DOHH2 (cell line): Measurements from ENCODE around the gene HEATR5A.
"Not testable (repeated sequence)": the region's sequence is repeated elsewhere in the genome, so short reads cannot be mapped to it uniquely, and the experiment has no call there.

Experiments
- H3F3A ChIP-seq: fragments of 200-600 bp; sonication (generic), shearing (Covaris generic); 2 replicates; pipeline ENCODE4 v1.6.0; 2016; ENCODE audit warnings: antibody characterized with exemption, mild to moderate bottlenecking; ENCODE audit not compliant: control insufficient read depth, insufficient read depth
- H3K27ac ChIP-seq: fragments of 200-600 bp; sonication (generic); 2 replicates; pipeline ENCODE4 v1.5.1; 2014; ENCODE audit warnings: low read depth, mild to moderate bottlenecking, low read length, moderate library complexity
- H3K27me3 ChIP-seq: fragments of 200-600 bp; sonication (generic); 2 replicates; pipeline ENCODE4 v1.6.1; 2014; ENCODE audit warnings: mild to moderate bottlenecking, low read length, mixed read lengths; ENCODE audit not compliant: control insufficient read depth
- H3K36me3 ChIP-seq: fragments of 200-600 bp; sonication (generic); 2 replicates; pipeline ENCODE4 v1.6.1; 2014; ENCODE audit warnings: mild to moderate bottlenecking, low read length, moderate library complexity, mixed read lengths; ENCODE audit not compliant: control insufficient read depth
- H3K4me1 ChIP-seq: fragments of 200-600 bp; sonication (generic); 2 replicates; pipeline ENCODE4 v1.6.1; 2014; ENCODE audit warnings: mild to moderate bottlenecking, low read length, mixed read lengths; ENCODE audit not compliant: control insufficient read depth
- H3K4me2 ChIP-seq: fragments of 200-600 bp; sonication (generic); 2 replicates; pipeline ENCODE4 v1.6.0; 2014; ENCODE audit warnings: mild to moderate bottlenecking, low read length, moderate library complexity
- H3K4me3 ChIP-seq: fragments of 200-600 bp; sonication (generic); 2 replicates; pipeline ENCODE4 v1.5.1; 2014; ENCODE audit warnings: mild to moderate bottlenecking, low read length, mixed read lengths
- H3K79me2 ChIP-seq: fragments of 200-600 bp; sonication (generic); 2 replicates; pipeline ENCODE4 v1.6.1; 2014; ENCODE audit warnings: mild to moderate bottlenecking, low read length, mixed read lengths; ENCODE audit not compliant: control insufficient read depth
- H3K9me2 ChIP-seq: fragments of 200-600 bp; sonication (generic); replicated peaks from 2 replicates; pipeline ENCODE4 v1.6.1; 2014; ENCODE audit warnings: mild to moderate bottlenecking, low read length, mixed read lengths; ENCODE audit not compliant: control insufficient read depth
- H3K9me3 ChIP-seq: fragments of 200-600 bp; sonication (generic); 2 replicates; pipeline ENCODE4 v1.6.1; 2014; ENCODE audit warnings: antibody characterized with exemption, low read length, mixed read lengths; ENCODE audit not compliant: control insufficient read depth, insufficient read depth
- H4K20me1 ChIP-seq: fragments of 200-600 bp; sonication (generic); 2 replicates; pipeline ENCODE4 v1.6.0; 2014; ENCODE audit warnings: low read depth, mild to moderate bottlenecking, antibody characterized with exemption, low read length, moderate library complexity; ENCODE audit not compliant: control insufficient read depth, insufficient read depth
- EZH2phosphoT487 ChIP-seq: fragments of 200-600 bp; sonication (generic); IDR thresholded peaks from 2 replicates; pipeline ENCODE4 v1.6.1; 2017; ENCODE audit warnings: borderline replicate concordance, mild to moderate bottlenecking, antibody characterized with exemption, low read length, moderate library complexity, mixed read lengths
- TF ChIP-seq, protein P1 (sequence below): fragments of 200-600 bp; sonication (generic); IDR thresholded peaks from one replicate; pipeline ENCODE4 v1.5.1; 2014; ENCODE audit warnings: antibody characterized with exemption, mild to moderate bottlenecking, low read depth, low read length; ENCODE audit not compliant: poor library complexity, severe bottlenecking

HEATR5A gene

DNA sequence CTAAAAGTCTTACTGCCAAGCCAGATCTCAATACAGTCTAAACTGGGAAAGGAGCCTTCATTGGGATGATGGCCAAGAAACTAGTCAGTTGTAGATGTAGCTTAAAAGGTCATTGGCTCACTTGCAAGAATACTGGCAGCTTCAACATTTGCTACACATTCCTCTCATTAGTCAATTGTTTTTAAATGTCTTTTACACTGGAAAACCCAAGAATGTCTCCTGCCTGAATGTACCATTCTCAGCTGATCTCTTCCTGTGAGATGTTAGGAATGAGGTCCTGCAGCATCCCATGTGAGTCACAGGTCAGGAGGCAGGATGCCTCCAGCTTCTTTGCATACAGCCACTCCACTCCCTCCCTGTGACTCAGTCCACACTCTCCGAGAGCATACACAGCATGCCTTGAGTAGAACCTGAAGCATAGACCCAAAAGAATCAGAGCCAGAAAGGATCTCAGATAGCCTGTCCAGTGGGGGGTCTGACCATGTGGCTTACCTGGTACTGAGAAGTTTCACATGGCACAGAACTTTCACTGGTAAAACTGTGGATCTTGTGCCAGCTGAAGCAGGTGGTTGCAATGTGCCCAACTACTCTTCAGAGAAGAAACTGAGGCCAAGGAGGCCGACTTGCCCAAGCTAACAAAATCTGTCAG, 156.7 kb downstream of the HEATR5A start:
- H3K9me2 ChIP-seq, result no peaks in the 10 kb centered on the region
- H3K27ac ChIP-seq, result no peak overlapping the region
- no peaks in the 10 kb centered on the region for H3K27me3 ChIP-seq
- no peaks in the 10 kb centered on the region for H3K36me3 ChIP-seq
- 0 out of 2 replicates have a peak, but pooled peaks cover 2% of the 10 kb centered on the region for H3F3A ChIP-seq
- H3K4me3 ChIP-seq, result no peak overlapping the region
- H3K79me2 ChIP-seq, result no peaks in the 10 kb centered on the region
- TF ChIP-seq, protein P1, sequence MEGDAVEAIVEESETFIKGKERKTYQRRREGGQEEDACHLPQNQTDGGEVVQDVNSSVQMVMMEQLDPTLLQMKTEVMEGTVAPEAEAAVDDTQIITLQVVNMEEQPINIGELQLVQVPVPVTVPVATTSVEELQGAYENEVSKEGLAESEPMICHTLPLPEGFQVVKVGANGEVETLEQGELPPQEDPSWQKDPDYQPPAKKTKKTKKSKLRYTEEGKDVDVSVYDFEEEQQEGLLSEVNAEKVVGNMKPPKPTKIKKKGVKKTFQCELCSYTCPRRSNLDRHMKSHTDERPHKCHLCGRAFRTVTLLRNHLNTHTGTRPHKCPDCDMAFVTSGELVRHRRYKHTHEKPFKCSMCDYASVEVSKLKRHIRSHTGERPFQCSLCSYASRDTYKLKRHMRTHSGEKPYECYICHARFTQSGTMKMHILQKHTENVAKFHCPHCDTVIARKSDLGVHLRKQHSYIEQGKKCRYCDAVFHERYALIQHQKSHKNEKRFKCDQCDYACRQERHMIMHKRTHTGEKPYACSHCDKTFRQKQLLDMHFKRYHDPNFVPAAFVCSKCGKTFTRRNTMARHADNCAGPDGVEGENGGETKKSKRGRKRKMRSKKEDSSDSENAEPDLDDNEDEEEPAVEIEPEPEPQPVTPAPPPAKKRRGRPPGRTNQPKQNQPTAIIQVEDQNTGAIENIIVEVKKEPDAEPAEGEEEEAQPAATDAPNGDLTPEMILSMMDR, result no peak
- no peak for TF ChIP-seq EZH2phosphoT487
- H3K4me2 ChIP-seq, result no peak overlapping the region
- H3K4me1 ChIP-seq, result peaks cover 20% of the 10 kb centered on the region
- no peaks in the 10 kb centered on the region for H3K9me3 ChIP-seq
- H4K20me1 ChIP-seq, result no peaks in the 10 kb centered on the region

DNA sequence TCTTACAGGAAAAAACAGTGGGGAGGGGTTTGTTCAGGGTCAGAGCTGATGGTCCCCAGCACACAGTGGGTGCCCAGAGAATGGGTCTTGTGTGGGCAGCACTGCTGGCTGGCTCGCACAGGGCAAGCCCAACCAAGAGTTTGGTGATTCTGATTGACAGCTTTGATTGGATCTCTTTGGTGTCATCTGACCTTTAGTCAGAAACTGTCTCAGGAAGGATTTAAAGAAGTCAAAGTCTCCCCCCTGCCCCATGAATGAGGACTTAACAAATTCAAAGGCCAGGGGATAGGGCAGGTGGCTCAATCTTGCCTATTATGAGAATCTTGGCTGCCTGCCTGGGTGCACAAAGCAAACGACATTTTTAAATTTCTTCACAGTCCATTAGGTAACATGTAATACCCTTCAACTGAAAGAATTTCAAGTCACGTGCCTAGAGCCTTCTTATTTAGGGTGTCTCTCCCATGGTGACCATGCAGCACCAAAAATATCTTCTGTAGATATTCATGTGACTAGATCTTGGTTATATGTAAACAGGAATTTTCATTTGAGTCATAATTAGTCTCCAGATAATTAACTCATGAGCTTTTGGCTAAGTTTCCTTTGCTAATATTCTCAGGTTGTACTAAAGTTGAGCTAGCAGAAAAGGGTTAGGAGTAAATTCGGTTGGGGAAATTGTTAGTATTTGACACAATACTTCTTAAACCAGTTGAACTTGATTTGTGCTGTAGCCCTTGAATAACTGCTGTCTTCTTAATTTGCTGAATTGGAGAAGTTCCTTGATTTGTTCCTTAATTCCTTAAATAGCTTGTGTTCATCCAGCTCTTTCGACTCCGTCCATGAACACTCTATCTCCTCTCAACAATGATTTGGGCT, 158.3 kb downstream of the HEATR5A start:
- no peaks in the 10 kb centered on the region for H3K27me3 ChIP-seq
- no peaks in the 10 kb centered on the region for H3K79me2 ChIP-seq
- peaks cover 20% of the 10 kb centered on the region for H3K4me1 ChIP-seq
- no peak for TF ChIP-seq EZH2phosphoT487
- TF ChIP-seq, protein P1, result no peak
- no peaks in the 10 kb centered on the region for H3K9me3 ChIP-seq
- H3F3A ChIP-seq, result 0 out of 2 replicates have a peak, but pooled peaks cover 2% of the 10 kb centered on the region
- H3K36me3 ChIP-seq, result no peaks in the 10 kb centered on the region
- no peaks in the 10 kb centered on the region for H4K20me1 ChIP-seq
- H3K9me2 ChIP-seq, result no peaks in the 10 kb centered on the region
- H3K4me2 ChIP-seq, result peak overlapping the region; percentile 54
- H3K27ac ChIP-seq, result peak overlapping the region; percentile 50
- peak overlapping the region; percentile 42 for H3K4me3 ChIP-seq

DNA sequence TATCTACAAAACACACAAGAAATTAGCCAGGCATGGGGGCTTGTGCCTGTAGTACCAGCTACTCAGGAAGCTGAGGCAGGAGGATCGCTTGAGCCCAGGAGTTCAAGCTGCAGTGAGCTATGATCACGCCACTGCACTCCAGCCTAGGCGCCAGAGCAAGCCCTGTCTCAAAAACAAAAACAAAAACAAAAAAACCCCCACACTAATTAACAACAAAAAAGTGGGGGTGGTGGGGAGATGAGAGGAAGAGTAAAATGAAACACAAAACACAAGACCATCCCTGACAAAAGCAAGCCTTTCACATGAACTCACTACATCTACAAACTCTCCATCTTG, 158.9 kb downstream of the HEATR5A start:
- Histone ChIP-seq H3K4me3 (peak overlapping the region; percentile 42), H3F3A (0 out of 2 replicates have a peak, but pooled peaks cover 2% of the 10 kb centered on the region), H3K9me2 (no peaks in the 10 kb centered on the region), H3K27ac (peak overlapping the region; percentile 50), H3K27me3 (no peaks in the 10 kb centered on the region), H3K4me2 (peak overlapping the region; percentile 54), H3K79me2 (no peaks in the 10 kb centered on the region), H3K9me3 (no peaks in the 10 kb centered on the region), H3K36me3 (no peaks in the 10 kb centered on the region), H3K4me1 (peaks cover 20% of the 10 kb centered on the region), H4K20me1 (no peaks in the 10 kb centered on the region)
- TF ChIP-seq, protein P1, result no peak
- TF ChIP-seq EZH2phosphoT487, result no peak

DNA sequence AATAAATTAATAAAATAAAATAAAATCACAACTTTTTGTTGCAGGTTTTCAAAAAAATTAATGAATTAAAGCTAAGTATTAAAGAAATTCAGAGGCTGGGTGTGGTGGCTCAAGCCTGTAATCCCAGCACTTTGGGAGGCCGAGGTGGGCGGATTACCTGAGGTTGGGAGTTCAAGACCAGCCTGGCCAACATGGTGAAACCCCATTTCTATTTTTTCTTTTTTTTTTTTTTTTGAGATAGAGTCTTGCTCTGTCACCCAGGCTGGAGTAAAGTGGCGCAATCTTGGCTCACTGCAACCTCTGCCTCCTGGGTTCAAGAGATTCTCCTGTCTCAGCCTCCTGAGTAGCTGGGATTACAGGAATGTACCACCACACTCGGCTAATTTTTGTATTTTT, 161.3 kb downstream of the HEATR5A start:
- H3K36me3 ChIP-seq, H3K4me2 ChIP-seq, H3F3A ChIP-seq, H3K9me3 ChIP-seq, H3K79me2 ChIP-seq, H3K27me3 ChIP-seq, H4K20me1 ChIP-seq, H3K4me3 ChIP-seq, H3K27ac ChIP-seq, H3K9me2 ChIP-seq: not testable (repeated sequence)
- peaks cover 20% of the 10 kb centered on the region for H3K4me1 ChIP-seq
